Suprapubic skin (tissue), 4 donors: ENCODE measurements around the gene ARPC5L.

ENCODE experiments used
- POLR2A ChIP-seq, 2 donors: fragments of 450-650 bp; IDR thresholded peaks; one replicate each; pipeline ENCODE4 v1.6.1; 2017; ENCODE audit warnings: antibody characterized with exemption in 2 of 2, mild to moderate bottlenecking in 2 of 2, moderate library complexity in 2 of 2
- POLR2AphosphoS5 ChIP-seq, 3 donors: sonication (generic); formaldehyde crosslinking; IDR thresholded peaks; one replicate each; pipeline ENCODE4 v1.6.1; 2017; ENCODE audit warnings: antibody characterized with exemption in 3 of 3
- TF ChIP-seq, protein P1 (sequence below), 2 donors: fragments of 200-600 bp in 1 of 2; fragments of 450-650 bp in 1 of 2; sonication (generic) in 1 of 2; IDR thresholded peaks; one replicate each; pipeline ENCODE4 v1.5.1; 2016 to 2019; ENCODE audit warnings: antibody characterized with exemption in 2 of 2, mild to moderate bottlenecking in 1 of 2, moderate library complexity in 1 of 2

DNA sequence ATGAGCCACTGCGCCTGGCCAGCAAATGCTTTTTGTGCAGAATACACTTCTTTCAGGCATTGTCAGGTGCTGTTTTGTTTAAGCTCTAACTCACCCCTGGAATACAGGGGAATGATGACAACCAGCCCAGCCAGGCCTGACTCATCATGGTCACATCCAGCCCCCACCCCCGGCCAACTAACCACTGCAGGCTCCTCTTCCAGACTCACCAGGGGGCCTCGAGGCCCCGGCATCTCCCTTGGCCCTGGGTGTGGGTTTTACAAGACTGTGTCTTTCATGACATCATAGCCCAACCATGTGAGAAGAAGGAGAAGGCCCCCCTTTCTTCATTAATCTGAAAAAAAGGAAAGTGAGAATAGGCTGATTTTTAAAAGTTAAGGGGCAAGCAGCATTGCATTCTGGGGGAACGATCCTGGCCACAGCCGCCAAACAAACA is 49.5 kb upstream of the ARPC5L start:
- TF ChIP-seq, protein P1, sequence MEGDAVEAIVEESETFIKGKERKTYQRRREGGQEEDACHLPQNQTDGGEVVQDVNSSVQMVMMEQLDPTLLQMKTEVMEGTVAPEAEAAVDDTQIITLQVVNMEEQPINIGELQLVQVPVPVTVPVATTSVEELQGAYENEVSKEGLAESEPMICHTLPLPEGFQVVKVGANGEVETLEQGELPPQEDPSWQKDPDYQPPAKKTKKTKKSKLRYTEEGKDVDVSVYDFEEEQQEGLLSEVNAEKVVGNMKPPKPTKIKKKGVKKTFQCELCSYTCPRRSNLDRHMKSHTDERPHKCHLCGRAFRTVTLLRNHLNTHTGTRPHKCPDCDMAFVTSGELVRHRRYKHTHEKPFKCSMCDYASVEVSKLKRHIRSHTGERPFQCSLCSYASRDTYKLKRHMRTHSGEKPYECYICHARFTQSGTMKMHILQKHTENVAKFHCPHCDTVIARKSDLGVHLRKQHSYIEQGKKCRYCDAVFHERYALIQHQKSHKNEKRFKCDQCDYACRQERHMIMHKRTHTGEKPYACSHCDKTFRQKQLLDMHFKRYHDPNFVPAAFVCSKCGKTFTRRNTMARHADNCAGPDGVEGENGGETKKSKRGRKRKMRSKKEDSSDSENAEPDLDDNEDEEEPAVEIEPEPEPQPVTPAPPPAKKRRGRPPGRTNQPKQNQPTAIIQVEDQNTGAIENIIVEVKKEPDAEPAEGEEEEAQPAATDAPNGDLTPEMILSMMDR (IDR thresholded peaks at IDR 0.05): no peak
- TF ChIP-seq POLR2AphosphoS5 (IDR thresholded peaks at IDR 0.05) (no peak), POLR2A (IDR thresholded peaks at IDR 0.05) (no peak)
